ENCODE results near the gene INVS. TPM values are rescaled to one million over a fixed set of nuclear protein-coding genes. Genes with fewer than 3 reads are reported as not detected.

The INVS gene
- total and polyA plus RNA-seq, 4 donors, result 5.7 to 28.1 (median 10.0) TPM

GRCh38 chr9:100129772-100130171, 30.7 kb downstream of the INVS start:
- no peak overlapping the region for H3K27ac ChIP-seq (ENCODE audit: low read depth in 1 of 2, low read length in 2 of 2)
- no peak for DNase-seq (ENCODE audit: low spot score)
- H3K36me3 ChIP-seq (ENCODE audit: control insufficient read depth in 4 of 4, insufficient read depth in 3 of 4, low read depth in 1 of 4, low read length in 3 of 4), result peaks cover 0 to 2% (median 2%) of the 10 kb centered on the region in 4 donors
- no peak overlapping the region for H3K4me3 ChIP-seq (ENCODE audit: low read depth in 1 of 3, low read length in 3 of 3)
- H3K9me3 ChIP-seq (ENCODE audit: control insufficient read depth in 4 of 4, low read length in 3 of 4), result no peaks in the 10 kb centered on the region
- TF ChIP-seq CTCF (IDR thresholded peaks at IDR 0.05; ENCODE audit: low read depth, low read length, missing input control) (no peak), HNF4A (conservative IDR thresholded peaks at IDR 0.05) (no peak), NR2F2 (IDR thresholded peaks at IDR 0.05) (no peak), ATF3 (IDR thresholded peaks at IDR 0.05) (no peak), EGR1 (IDR thresholded peaks at IDR 0.05; ENCODE audit: low read depth in 2 of 2) (no peak), YY1 (IDR thresholded peaks at IDR 0.05) (no peak), FOXA2 (IDR thresholded peaks at IDR 0.05) (no peak), MAX (IDR thresholded peaks at IDR 0.05) (no peak), FOXA1 (IDR thresholded peaks at IDR 0.05) (no peak), RXRA (IDR thresholded peaks at IDR 0.05) (no peak), REST (IDR thresholded peaks at IDR 0.05) (no peak)
- H3K27me3 ChIP-seq (ENCODE audit: control insufficient read depth in 4 of 4, insufficient read depth in 4 of 4, low read length in 3 of 4), result no peaks in the 10 kb centered on the region
- H3K4me1 ChIP-seq (ENCODE audit: control insufficient read depth in 4 of 4, insufficient read depth in 4 of 4, low read length in 3 of 4), result no peaks in the 10 kb centered on the region
- no peak overlapping the region for H3K9ac ChIP-seq (ENCODE audit: low read depth in 1 of 2, low read length in 2 of 2)

- no peaks in the 10 kb centered on the region for H3K4me1 ChIP-seq (ENCODE audit: control insufficient read depth in 4 of 4, insufficient read depth in 4 of 4, low read length in 3 of 4)
- H3K27ac ChIP-seq (ENCODE audit: low read depth in 1 of 2, low read length in 2 of 2), result no peak overlapping the region
- H3K36me3 ChIP-seq (ENCODE audit: control insufficient read depth in 4 of 4, insufficient read depth in 3 of 4, low read depth in 1 of 4, low read length in 3 of 4), result peaks cover 0 to 2% (median 2%) of the 10 kb centered on the region in 4 donors
- H3K9me3 ChIP-seq (ENCODE audit: control insufficient read depth in 4 of 4, low read length in 3 of 4), result no peaks in the 10 kb centered on the region
- no peaks in the 10 kb centered on the region for H3K27me3 ChIP-seq (ENCODE audit: control insufficient read depth in 4 of 4, insufficient read depth in 4 of 4, low read length in 3 of 4)
- no peak for DNase-seq (ENCODE audit: low spot score)
- TF ChIP-seq GABPA (IDR thresholded peaks at IDR 0.05 in 1 of 2, conservative IDR thresholded peaks at IDR 0.05 in 1 of 2) (no peak), FOXA1 (IDR thresholded peaks at IDR 0.05) (no peak), HNF4G (IDR thresholded peaks at IDR 0.05) (no peak), MAX (IDR thresholded peaks at IDR 0.05) (no peak), FOXA2 (IDR thresholded peaks at IDR 0.05) (no peak), NR2F2 (IDR thresholded peaks at IDR 0.05) (no peak), HNF4A (conservative IDR thresholded peaks at IDR 0.05) (no peak), SP1 (IDR thresholded peaks at IDR 0.05) (no peak), ZBTB33 (IDR thresholded peaks at IDR 0.05) (no peak), RXRA (IDR thresholded peaks at IDR 0.05) (no peak), TAF1 (conservative IDR thresholded peaks at IDR 0.05) (no peak)
- WGBS, result 93% methylated on average over 1 of the region's 1 CpG
- no peak overlapping the region for H3K9ac ChIP-seq (ENCODE audit: low read depth in 1 of 2, low read length in 2 of 2)
- no peak overlapping the region for H3K4me3 ChIP-seq (ENCODE audit: low read depth in 1 of 3, low read length in 3 of 3)
These were observed 32.2 kb downstream of the INVS start for GRCh38 chr9:100131216-100131615.

All from liver (tissue), 9 donors.